B cell (primary cell): ENCODE results near the gene HCFC1. TPM values are rescaled to one million over a fixed set of nuclear protein-coding genes. Genes with fewer than 3 reads are reported as not detected.

Experiments
- ATAC-seq: fragments of 200-7000 bp; cut with Tn5 transposase; one replicate; pipeline ENCODE4 v1.10.0; 2021; ENCODE audit warnings: low read depth, mild to moderate bottlenecking, moderate number of reproducible peaks, moderate library complexity
- CTCF ChIA-PET: fragments of 350-600 bp; sonication (Branson Sonifier 250); formaldehyde crosslinking; loops from one replicate; lab custom pipeline; 2021; ENCODE audit warnings: antibody characterized with exemption, inconsistent platforms; lab: Charles Lee
- POLR2A ChIA-PET: fragments of 350-600 bp; sonication (Branson Sonifier 250); formaldehyde crosslinking; loops from one replicate; lab custom pipeline; 2021; ENCODE audit warnings: antibody characterized with exemption; lab: Charles Lee
- DNase-seq: peaks from one replicate; pipeline ENCODE4 v3.0.0; 2013
- H2AFZ ChIP-seq: 2 replicates; pipeline ENCODE4 v1.6.1; 2012; ENCODE audit warnings: mild to moderate bottlenecking, low read depth, low read length; ENCODE audit not compliant: insufficient read depth, poor library complexity, severe bottlenecking
- H3K27ac ChIP-seq, 2 donors: 1 replicate in 1 of 2; 2 replicates in 1 of 2; pipeline ENCODE4 v1.5.1; 2012 to 2013; ENCODE audit warnings: low read length in 2 of 2, mild to moderate bottlenecking in 2 of 2, moderate library complexity in 1 of 2
- H3K27me3 ChIP-seq, 4 experiments: fragments of 200-600 bp in 1 of 4; sonication (generic) in 1 of 4; replicated peaks in 1 of 4; 1 replicate in 2 of 4; 2 replicates in 2 of 4; pipeline versions ENCODE4 v1.6.1 to v1.7.0; 2013 to 2016; ENCODE audit warnings: low read length in 3 of 4, mild to moderate bottlenecking in 2 of 4, mixed read lengths in 1 of 4, moderate library complexity in 1 of 4; ENCODE audit not compliant: insufficient read depth in 4 of 4, control insufficient read depth in 3 of 4; ENCODE audit errors: control extremely low read depth in 1 of 4
- H3K36me3 ChIP-seq, 2 experiments: replicated peaks in 1 of 2; 1 replicate in 1 of 2; 2 replicates in 1 of 2; pipeline versions ENCODE4 v1.6.1 to v1.7.1; 2013; ENCODE audit warnings: low read length in 1 of 2; ENCODE audit not compliant: insufficient read depth in 2 of 2, control insufficient read depth in 1 of 2; ENCODE audit errors: control extremely low read depth in 1 of 2, extremely low read depth in 1 of 2
- H3K4me1 ChIP-seq, 2 donors: fragments of 200-600 bp in 1 of 2; sonication (generic) in 1 of 2; 1 replicate in 1 of 2; 2 replicates in 1 of 2; pipeline versions ENCODE4 v1.5.1 to v1.6.1; 2013 to 2017; ENCODE audit warnings: low read length in 2 of 2; ENCODE audit not compliant: control insufficient read depth in 2 of 2, insufficient read depth in 2 of 2
- H3K4me2 ChIP-seq: replicated peaks from 2 replicates; pipeline ENCODE3; 2012; ENCODE audit warnings: mild to moderate bottlenecking, low read depth, low read length; ENCODE audit not compliant: poor library complexity, severe bottlenecking
- H3K4me3 ChIP-seq, 5 experiments: fragments of 200-600 bp in 1 of 5; sonication (generic) in 1 of 5; 1 replicate in 3 of 5; 2 replicates in 2 of 5; pipeline versions ENCODE4 v1.5.1 to v1.7.0; 2011 to 2016; ENCODE audit warnings: low read length in 4 of 5, mild to moderate bottlenecking in 4 of 5, low read depth in 2 of 5, control low read depth in 1 of 5, moderate library complexity in 1 of 5; ENCODE audit not compliant: insufficient read depth in 1 of 5; ENCODE audit errors: control extremely low read depth in 1 of 5, extremely low read depth in 1 of 5
- H3K79me2 ChIP-seq: fragments of 200-600 bp; sonication (generic); one replicate; pipeline ENCODE4 v1.6.0; 2016; ENCODE audit warnings: low read length; ENCODE audit not compliant: control insufficient read depth, insufficient read depth
- H3K9ac ChIP-seq: fragments of 200-600 bp; sonication (generic); 2 replicates; pipeline ENCODE4 v1.6.1; 2017; ENCODE audit warnings: mild to moderate bottlenecking, low read length, moderate library complexity
- H3K9me3 ChIP-seq, 3 donors: one replicate each; pipeline versions ENCODE4 v1.6.1 to v1.7.1; 2013; ENCODE audit warnings: low read length in 2 of 3; ENCODE audit not compliant: control insufficient read depth in 2 of 3, insufficient read depth in 1 of 3; ENCODE audit errors: control extremely low read depth in 1 of 3
- H4K20me1 ChIP-seq: 2 replicates; pipeline ENCODE4 v1.6.0; 2012; ENCODE audit warnings: mild to moderate bottlenecking, low read length; ENCODE audit not compliant: insufficient read depth, control insufficient read depth, poor library complexity, severe bottlenecking
- H3K27ac Mint-ChIP-seq: one replicate; pipeline ENCODE4 v1.8.0; 2021; ENCODE audit warnings: mixed read lengths
- H3K27me3 Mint-ChIP-seq: one replicate; pipeline ENCODE4 v1.8.0; 2021; ENCODE audit warnings: mixed read lengths
- H3K4me1 Mint-ChIP-seq: one replicate; pipeline ENCODE4 v1.8.0; 2021; ENCODE audit warnings: mixed read lengths
- H3K4me3 Mint-ChIP-seq: one replicate; pipeline ENCODE4 v1.8.0; 2021; ENCODE audit warnings: mixed read lengths
- H3K9me3 Mint-ChIP-seq: one replicate; pipeline ENCODE4 v1.8.0; 2022; ENCODE audit warnings: mixed read lengths; ENCODE audit not compliant: insufficient read depth
- CTCF ChIP-seq: fragments of 200-600 bp; IDR thresholded peaks from one replicate; pipeline ENCODE4 v1.8.0; 2022; ENCODE audit warnings: antibody characterized with exemption, mild to moderate bottlenecking
- EZH2 ChIP-seq: IDR thresholded peaks from 2 replicates; pipeline ENCODE4 v1.6.1; 2012; ENCODE audit warnings: borderline replicate concordance, low read depth, mild to moderate bottlenecking, moderate library complexity, low read length; ENCODE audit not compliant: insufficient read depth, poor library complexity, severe bottlenecking
- WGBS: methylation state at CpG from one replicate; pipeline ENCODE4 v1.1.5; 2013; ENCODE audit warnings: missing lambda C conversion rate; ENCODE audit not compliant: insufficient coverage; 5-methylcytosine and 5-hydroxymethylcytosine counted together
- intact Hi-C: fragments of 100-400 bp; cut with micrococcal nuclease; formaldehyde crosslinking; loops from one replicate; pipeline ENCODE4 v1.10.0; 2022
- polyA plus RNA-seq: library from polyadenylated mRNA; depleted of rRNA; stranded (reverse); fragments of >200 nt; gene quantifications from 2 replicates; pipeline ENCODE4 v1.2.3, GENCODE V29; 2012
- total RNA-seq, 2 donors: library from RNA; stranded (reverse); fragments of 120-200 nt in 1 of 2; gene quantifications; 1 replicate in 1 of 2; 2 replicates in 1 of 2; pipeline versions ENCODE4 v1.2.3 to v1.2.4, GENCODE V29; 2013 to 2022

HCFC1 gene
- total and polyA plus RNA-seq, 2 donors (not counting 1 experiment from before 2014, with no cell fraction given) = 32.1 to 57.7 TPM

GRCh38 chrX:154019061-154019621 is 47.5 kb upstream of the HCFC1 start:
- Histone ChIP-seq H3K27me3 (no peaks in the 10 kb centered on the region), H4K20me1 (no peaks in the 10 kb centered on the region), H3K4me3 (peak overlapping the region in 4 of 5 experiments; percentile 55 to 67 (median 64)), H3K36me3 (peaks cover 0 to 32% of the 10 kb centered on the region in 2 experiments), H3K27ac (peak overlapping the region; percentile 50 to 72), H3K4me1 (peaks cover 6 to 21% of the 10 kb centered on the region in 2 donors), H2AFZ (peak overlapping the region; percentile 49), H3K4me2 (peak overlapping the region; percentile 89), H3K9me3 (no peaks in the 10 kb centered on the region), H3K9ac (peak overlapping the region; percentile 70), H3K79me2 (peaks cover 24% of the 10 kb centered on the region)
- WGBS = 0% methylated on average over 33 of the region's 45 CpGs
- no peaks in the 10 kb centered on the region for H3K27me3 Mint-ChIP-seq
- no peak for TF ChIP-seq CTCF
- no peak for TF ChIP-seq EZH2
- peak overlapping the region; percentile 87 for H3K4me3 Mint-ChIP-seq
- DNase-seq (peak; percentile 30), ATAC-seq (no peak)
- intact Hi-C loops = loop anchor here (2.0 kb wide), 1 partner anchor 46 kb away; the partner anchor contains the start of gene TMEM187
- H3K4me1 Mint-ChIP-seq = peaks cover 18% of the 10 kb centered on the region
- ChIA-PET CTCF (interaction anchor here (1.1 to 3.9 kb wide), 2 partner anchors 11 to 49 kb away, joined by 3 to 21 read pairs; no protein-coding TSS in a partner anchor), POLR2A (interaction anchor here (1.0 kb wide), 1 partner anchor 11 kb away, joined by 4 read pairs; no protein-coding TSS in a partner anchor)
- H3K27ac Mint-ChIP-seq = peak overlapping the region; percentile 85
- no peaks in the 10 kb centered on the region for H3K9me3 Mint-ChIP-seq
